NCI-H345 treated with DMSO at 0.1 percent for 48 hours (cell line): ENCODE results near the gene DENND2A.
"Not testable (repeated sequence)": the region's sequence is repeated elsewhere in the genome, so short reads cannot be mapped to it uniquely, and the experiment has no call there.

ENCODE experiments used
- DNase-seq: peaks from one replicate; lab custom pipeline; 2025; ENCODE audit not compliant: unreplicated experiment; lab: John Stamatoyannopoulos, UW

Gene DENND2A

DNA sequence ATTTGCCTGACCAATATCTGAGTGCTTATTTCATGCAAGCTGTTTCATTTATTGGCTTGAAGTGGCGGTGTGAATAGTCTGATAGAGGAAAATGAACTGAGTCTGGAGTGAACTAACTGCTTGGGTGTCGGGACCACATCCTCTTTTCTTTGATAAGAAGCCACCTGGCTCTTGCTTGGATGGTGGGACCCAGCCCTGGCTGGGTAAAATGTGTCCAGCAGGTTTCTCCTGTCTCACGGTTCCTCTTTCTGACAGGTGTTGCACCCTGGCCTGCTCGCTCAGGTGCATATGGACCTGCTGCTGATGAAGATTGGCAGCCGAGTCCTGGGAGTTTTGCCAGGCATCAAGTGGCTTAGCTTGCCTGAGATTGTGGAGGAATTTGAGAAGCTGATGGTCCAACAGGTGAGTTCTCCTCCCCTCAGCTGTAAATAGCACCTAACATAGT lies 33.8 kb upstream of the DENND2A start:
- DNase-seq, result peak; percentile 11

DNA sequence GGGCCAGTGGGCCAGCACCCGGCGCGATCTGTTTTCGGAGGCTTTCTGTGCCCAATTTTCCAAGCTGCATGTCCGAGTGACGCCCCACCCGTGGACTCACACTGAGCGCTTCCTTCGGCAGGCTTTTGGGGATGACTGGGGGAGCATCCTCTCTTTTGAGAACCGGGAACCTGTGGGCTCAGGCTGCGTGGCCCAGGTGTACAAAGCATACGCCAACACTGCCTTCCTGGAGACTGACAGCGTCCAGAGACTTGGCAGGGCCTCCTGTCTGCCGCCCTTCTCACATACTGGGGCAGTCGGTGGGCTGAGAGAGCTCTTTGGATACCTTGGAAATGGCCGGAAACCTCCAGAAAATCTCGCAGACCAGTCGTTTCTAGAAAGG lies 33.2 kb upstream of the DENND2A start:
- no peak for DNase-seq

DNA sequence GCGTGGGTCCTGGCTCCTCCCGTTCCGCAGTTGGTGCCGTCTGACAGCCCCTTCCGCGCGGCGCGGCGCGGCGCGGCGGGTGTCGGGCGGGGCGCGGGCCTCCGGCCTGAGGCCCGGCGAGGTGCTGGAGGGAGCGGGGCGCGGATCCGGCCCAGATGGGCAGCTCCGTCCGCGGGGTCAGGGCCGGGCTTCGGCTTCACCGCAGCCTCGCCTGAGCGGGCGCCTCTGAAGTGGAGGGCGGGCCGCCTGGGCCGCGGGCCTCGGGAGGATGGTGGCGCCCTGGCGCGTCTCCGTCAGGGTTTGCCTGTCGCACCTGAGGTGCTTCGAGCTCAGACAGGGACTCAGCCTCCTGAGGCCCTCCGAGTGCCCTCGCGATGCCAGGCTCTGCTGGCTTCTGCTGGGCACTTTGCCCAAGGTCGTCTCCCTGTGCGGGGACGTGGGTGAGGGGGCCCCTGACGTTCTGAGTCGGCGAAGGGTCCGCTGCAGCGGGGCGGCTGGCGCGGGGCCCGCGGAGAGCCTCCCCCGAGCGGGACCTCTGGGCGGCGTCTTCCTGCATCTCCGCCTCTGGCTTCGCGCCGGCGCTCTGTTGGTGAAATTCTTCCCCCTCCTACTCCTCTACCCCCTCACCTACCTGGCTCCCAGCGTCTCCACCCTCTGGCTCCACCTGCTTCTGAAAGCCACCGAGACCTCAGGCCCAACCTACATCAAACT lies 32.6 kb upstream of the DENND2A start:
- DNase-seq, result peak; percentile 50

DNA sequence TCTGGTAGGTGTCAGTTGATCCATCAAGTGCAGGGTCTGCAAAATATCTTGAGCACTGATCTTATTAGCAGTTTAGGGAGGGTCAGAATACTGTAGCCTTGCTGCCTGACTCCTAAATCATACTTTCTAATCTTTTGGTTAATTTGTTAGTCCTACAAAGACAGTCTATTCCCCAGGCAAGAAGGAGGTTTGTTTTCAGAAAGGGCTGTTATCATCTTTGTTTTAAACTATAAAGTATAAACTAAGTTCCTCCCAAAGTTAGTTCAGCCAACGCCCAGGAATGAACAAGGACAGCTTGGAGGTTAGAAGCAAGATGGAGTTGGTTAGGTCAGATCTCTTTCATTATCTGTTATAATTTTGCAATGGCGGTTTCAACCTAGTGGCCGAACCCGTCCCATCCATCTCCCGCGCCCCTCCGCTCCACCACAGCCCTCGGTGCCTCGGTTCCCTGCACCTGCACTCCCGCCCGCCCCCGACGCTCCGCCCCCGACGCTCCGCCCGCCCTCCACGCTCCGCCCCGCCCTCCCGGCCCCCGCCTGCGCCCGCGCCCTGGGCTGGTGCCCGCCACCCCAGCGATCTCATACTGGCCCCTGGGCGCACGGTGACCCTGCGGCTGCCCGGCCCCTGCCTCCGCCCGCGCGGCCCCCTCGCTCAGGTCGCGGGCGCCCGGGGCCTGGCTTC lies 31.9 kb upstream of the DENND2A start, which contains the start of gene ADCK2:
Gene ADCK2, plus strand, starts transcription at position 564 of the 681 bp plus-strand sequence. CDS start 386 bp downstream, outside the sequence.
- peak; percentile 30 for DNase-seq

DNA sequence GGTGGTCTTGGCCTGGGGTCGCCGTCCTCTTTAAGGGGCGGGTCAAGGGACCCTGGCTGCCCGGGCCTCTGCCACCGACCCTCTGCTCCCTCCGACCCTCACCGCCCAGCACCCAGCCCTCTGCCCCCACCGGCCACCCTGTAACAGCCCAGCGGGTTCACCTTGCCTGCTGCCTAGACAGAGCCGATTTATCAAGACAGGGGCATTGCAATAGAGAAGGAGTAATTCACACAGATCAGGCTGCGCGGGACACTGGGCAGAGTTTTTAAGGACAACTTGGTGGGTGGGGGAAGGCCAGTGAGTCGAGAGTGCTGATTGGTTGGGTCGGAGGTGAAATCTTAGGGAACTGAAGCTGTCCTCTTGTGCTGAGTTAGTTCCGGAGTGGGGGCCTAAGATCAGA lies 31.4 kb upstream of the DENND2A start:
- no peak for DNase-seq

DNA sequence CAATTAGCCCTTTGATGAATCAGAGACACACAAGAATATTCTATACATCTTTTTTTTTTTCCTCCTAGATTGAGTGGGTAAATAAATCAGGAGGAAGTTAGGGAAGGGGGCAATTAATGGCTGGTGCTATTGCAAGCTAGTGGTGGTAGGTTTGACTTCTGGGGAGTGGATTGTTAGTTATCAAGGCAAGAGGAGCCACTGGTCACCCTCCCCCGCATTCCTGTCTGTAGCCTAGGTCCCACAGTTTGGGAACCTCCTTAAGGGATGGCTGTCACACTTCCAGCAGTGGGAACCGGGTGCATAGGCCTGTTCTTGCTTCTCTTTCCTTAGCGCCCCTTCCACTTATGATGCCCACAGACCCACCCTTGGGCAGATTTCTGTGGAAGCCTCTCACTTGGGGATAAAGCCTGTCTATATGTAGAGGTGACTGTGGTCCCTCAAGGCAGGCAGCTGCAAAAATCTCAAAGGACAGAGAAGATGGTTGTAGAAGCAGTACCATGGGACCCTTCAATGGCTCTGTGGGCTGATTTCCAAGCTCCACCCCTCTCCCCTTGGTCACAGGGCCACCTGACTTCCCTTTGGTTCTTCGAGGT lies 29.8 kb upstream of the DENND2A start:
- DNase-seq, result no peak

DNA sequence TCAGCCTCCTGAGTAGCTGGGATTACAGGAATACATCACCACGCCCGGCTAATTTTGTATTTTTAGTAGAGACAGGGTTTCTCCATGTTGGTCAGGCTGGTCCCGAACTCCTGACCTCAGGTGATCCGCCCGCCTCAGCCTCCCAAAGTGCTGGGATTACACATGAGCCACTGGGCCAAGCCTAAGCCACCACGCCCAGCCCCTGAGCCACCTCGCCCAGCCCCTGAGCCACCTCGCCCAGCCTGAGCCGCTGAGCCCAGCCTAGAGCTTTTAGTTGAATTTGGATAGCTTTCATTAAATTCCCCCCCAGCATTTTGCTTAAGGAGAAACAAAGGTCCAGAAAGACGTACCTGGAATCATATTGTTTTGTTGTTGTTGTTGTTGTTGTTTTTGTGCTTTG lies 29.2 kb upstream of the DENND2A start:
- DNase-seq, result not testable (repeated sequence)

DNA sequence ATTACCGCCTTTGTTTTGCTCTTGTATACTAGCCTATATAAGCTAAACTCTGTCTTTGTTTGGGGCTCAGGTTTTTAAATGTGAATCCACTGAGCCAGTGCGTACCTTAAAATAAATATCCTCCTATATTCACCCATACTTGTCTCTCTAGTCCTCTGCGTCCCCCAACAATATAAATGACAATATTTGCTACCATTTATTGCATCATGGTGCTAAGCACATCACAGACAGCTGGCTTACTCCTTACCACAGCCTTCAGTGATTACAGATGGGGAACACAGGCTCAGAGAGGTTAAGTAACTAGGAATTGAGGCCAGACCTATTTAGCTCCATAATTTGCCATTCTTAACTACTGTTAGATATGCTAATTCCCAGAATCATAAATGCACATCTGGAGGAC lies 28.7 kb upstream of the DENND2A start:
- no peak for DNase-seq

DNA sequence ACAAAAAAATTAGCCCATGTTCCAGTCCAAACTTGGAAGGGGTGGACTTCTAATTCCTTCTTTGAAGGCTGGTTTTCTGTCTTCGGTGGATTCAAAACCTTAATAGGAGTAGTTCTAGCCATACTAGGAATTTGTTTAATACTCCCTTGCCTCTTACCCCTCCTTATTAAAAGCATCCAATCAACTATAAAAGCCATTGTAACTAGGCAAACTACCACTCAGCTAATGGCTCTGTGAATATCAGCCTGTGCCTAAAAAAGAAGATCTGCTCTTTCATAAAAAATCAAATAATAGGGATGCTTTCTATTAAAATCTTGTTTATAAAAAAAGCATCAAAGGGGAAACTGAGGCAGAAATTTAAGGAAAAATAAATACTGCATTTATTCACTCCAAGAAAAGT lies 28.0 kb upstream of the DENND2A start:
- DNase-seq, result no peak

DNA sequence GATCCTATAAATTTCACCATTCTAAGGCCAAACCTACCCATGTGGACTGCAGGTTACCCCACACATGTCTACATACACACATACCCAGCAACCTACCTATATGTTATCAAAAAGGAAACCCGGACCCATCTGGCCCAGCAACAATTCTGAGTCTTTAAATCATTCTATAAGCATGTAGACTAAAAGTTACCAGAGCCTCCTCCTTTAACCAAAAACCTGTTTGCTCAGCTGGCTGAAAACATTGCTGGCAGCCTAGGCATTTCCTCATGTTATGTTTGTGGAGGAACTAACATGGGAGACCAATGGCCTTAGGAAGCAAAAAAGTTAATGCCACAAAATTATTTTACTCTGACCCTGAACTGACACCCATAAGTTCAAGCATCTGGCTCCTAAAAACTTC lies 26.9 kb upstream of the DENND2A start:
- DNase-seq, result no peak

DNA sequence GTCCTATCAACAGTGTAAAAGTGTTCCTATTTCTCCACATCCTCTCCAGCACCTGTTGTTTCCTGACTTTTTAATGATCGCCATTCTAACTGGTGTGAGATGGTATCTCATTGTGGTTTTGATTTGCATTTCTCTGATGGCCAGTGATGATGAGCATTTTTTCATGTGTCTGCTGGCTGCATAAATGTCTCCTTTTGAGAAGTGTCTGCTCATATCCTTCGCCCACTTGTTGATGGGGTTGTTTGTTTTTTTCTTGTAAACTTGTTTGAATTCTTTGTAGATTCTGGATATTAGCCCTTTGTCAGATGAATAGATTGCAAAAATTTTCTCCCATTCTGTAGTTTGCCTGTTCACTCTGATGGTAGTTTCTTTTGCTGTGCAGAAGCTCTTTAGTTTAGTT lies 22.3 kb upstream of the DENND2A start:
- DNase-seq, result not testable (repeated sequence)

DNA sequence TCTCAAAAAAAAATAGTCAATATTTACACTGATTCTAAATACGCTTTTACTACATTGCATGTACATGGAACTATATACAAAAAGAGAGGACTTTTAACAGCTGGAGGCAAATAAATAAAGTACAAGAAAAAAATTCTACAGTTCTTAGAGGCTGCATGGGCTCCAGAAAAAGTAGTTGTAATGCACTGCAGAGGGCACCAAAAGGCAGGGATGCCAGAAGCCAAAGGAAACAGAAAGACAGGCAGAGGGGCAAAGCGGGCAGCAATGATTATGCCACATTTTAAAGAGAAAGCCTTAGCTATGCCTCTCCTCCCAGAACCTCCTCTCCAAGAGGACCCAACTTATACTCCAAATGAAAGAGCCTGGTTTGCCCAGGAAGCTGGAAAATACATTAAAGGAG lies 20.5 kb upstream of the DENND2A start:
- no peak for DNase-seq

DNA sequence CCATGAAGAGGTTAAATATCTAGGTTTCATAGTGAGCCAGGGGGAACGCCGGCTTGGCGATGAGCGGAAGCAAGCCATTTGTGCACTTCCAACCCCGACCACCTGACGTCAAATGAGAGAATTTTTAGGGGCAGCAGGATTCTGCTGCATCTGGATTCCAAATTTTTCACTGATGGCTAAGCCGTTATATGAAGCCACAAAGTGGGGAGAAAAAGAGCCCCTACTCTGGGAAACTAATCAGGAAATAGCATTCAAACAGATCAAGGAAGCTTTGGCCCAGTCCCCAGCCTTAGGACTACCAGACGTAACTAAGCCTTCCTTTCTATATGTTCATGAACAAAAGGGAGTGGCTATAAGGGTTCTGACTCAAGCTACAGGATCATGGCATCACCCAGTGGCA lies 19.2 kb upstream of the DENND2A start:
- DNase-seq, result no peak

DNA sequence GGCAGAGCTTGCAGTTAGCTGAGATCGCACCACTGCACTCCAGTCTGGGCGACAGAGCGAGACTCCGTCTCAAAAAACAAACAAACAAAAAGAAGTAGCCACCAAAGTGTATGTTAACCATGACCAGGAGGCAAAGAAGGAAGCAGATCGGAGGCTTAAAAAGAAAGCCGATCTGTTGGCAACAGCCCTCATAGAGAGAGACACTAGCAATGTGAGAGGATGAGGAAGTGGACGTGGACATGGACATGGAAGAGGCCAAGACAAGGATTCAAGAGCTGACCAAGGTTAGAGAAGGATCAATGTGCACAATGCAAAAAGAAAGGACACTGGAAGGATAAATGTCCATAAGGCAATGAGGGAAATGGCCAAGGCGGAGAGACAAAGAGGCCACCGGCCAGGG lies 17.3 kb upstream of the DENND2A start:
- no peak for DNase-seq

DNA sequence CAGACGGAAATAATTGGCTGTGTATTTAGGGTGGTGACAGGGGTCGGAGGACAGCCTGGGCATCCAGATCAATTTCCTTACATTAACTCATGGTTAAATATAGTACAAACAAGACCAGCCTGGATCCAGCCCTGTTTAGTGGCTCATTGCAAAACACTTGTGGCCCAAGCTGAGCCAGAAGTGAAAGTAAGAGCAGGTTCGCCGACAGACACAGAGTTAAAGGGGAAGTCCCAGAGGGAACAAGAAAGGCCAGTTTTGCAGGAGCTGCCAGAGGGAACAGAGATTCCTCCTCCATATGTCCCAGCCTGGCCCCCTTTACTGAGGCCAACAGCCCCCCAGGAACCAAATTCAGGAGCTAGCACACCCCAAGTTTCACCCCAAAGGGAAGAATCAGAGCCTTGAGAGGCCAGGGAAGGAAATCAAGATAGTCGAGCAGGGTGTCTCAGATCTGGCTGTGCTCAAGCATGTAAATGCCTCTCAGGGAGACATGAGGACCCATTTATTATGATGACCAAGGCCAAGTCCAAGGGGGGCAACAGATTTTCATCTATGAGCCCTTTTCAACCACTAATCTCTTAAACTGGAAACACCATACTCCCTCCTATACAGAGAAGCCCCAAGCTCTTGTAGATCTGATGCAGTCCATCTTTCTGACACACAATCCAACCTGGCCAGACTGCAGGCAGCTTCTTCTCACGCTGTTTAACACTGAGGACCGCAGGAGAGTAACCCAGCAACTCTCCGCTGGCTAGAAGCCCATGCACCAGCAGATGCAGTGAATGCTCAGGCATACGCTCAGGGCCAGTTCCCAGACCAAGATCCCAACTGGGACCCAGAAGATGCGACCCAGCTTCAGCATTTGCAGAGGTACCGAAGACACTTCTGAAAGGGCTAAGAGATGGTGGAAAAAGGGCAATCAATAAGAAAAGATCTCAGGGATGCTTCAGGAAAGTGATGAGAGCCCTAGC lies 16.2 kb upstream of the DENND2A start:
- no peak for DNase-seq

DNA sequence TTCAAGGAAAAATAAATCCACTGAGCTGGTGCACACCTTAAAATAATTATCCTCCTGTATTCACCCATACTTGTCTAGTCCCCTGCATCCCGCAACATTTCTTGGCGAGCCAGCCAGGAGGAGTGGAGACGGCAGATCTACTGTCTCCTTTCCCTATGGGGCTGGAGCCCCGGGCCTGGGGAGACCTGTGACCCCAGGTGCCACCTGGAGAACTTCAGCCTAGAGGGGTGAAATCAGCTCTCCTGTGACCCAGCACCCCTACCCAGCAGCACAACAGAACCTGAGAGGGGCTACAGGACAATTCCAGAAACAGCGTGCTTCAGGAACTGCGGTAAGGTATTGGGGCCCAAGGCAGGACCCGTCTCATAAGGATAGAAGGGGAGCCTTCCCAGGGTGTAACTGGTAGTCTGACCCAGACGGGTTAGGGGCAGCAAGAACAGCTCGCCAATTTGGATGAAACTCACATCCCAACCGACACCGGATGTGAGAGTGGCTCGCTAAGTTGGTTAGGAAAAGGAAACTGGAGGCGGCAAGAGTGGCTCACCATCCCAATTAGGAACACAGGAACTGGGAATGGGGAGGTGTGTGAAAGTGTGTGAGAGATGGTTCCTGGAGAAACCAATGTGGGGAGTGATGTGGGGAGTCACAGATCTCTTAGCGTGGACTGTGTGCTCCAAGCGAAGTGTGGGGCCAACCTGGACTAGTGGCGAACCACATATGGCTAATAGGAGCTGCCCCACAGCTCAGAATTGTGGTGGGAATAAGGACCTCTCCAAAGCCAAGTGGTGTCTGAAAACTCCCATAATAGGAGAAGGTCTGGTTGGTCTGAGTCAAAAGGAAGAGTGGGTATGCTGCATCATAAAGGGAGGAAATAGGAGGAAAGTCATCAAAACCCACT lies 15.1 kb upstream of the DENND2A start:
- no peak for DNase-seq

DNA sequence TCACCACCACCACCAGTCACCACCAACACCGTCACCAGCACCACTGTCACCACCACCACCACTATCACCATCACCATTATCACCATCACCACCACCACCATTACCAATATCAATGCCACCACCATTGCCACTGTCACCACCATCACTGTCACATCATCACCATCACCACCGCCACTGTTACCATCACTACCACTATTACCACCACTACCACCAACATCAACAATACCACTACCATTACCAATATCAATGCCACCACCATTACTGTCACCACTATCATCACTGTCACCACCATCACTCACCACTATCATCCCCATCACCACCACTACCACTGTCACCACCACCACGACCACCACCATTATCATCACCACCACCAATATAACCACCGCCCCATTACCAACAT lies 14.0 kb upstream of the DENND2A start:
- no peak for DNase-seq

DNA sequence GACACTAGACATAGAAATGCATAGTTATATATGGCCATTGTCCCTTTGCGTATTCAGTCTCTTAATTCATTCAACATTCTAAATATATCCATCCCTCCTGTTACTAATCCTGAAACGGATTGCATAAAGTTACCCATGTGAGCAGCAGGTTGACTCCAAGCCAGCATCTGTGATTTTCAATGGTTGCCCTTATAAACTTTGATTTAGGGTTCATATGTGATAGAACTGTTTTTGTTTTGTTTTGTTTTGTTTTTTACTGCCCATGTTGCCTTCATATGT lies 13.4 kb upstream of the DENND2A start:
- DNase-seq, result no peak

DNA sequence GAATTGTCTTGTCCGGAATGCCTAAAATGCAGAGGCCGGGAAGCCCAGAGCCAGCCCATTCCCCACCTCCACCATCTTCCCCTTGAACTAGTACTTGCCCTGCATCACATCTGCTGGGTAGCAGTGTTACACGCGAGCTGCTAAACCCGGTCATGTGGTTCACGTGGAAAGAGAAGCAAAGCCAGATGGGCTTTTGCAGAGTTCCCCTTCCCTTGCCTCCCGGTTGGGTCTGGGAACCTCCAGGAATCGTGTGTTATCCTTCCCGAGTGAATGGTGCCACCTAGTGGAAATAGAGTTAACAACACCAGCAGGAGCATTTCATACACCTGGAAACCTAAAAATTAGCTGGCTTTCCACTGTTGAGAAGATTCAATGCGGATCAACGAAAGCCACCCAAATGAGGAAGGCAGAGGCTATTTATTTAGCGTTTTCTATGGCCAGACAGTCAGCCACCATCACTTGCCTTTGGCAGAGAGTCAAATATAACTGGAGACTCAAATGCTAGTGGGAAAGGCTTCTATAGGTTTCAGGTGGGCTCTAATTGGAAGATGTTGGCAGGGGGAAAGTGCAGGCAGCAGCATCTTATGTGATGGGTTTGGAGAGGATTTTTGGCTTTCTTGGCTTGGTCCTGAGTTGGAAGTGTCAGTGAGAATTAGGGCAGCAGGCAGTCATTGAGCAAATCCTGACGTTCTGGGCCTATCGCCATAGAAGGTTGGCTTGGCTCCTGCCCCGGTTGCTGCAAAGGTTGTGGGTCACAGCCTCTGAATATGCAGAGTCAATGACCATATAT lies 12.9 kb upstream of the DENND2A start:
- peak; percentile 80 for DNase-seq

DNA sequence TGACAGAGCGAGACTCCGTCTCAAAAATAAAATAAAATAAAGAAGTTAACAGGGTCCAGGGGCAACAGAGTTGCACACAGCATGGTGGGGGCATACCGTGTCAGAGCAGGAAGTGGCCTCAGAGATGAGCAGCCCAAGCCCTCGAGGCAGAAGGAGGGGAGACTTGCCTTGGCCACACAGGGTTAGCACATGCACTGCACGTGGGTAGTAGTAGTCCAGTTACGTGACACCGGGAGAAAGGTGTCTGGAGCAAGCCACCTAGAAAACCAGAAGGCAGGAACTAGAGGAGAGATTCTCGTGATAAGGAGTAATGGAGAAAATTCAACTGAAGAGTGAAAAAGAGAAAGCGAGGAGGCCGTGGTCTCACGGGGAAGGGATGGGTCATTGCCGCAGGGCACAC lies 9.8 kb upstream of the DENND2A start:
- no peak for DNase-seq
